DOHH2 (cell line): ENCODE measurements around the gene KCTD5.

Experiments
- H3F3A ChIP-seq: fragments of 200-600 bp; sonication (generic), shearing (Covaris generic); 2 replicates; pipeline ENCODE4 v1.6.0; 2016; ENCODE audit warnings: antibody characterized with exemption, mild to moderate bottlenecking; ENCODE audit not compliant: control insufficient read depth, insufficient read depth
- H3K27ac ChIP-seq: fragments of 200-600 bp; sonication (generic); 2 replicates; pipeline ENCODE4 v1.5.1; 2014; ENCODE audit warnings: low read depth, mild to moderate bottlenecking, low read length, moderate library complexity
- H3K27me3 ChIP-seq: fragments of 200-600 bp; sonication (generic); 2 replicates; pipeline ENCODE4 v1.6.1; 2014; ENCODE audit warnings: mild to moderate bottlenecking, low read length, mixed read lengths; ENCODE audit not compliant: control insufficient read depth
- H3K36me3 ChIP-seq: fragments of 200-600 bp; sonication (generic); 2 replicates; pipeline ENCODE4 v1.6.1; 2014; ENCODE audit warnings: mild to moderate bottlenecking, low read length, moderate library complexity, mixed read lengths; ENCODE audit not compliant: control insufficient read depth
- H3K4me1 ChIP-seq: fragments of 200-600 bp; sonication (generic); 2 replicates; pipeline ENCODE4 v1.6.1; 2014; ENCODE audit warnings: mild to moderate bottlenecking, low read length, mixed read lengths; ENCODE audit not compliant: control insufficient read depth
- H3K4me2 ChIP-seq: fragments of 200-600 bp; sonication (generic); 2 replicates; pipeline ENCODE4 v1.6.0; 2014; ENCODE audit warnings: mild to moderate bottlenecking, low read length, moderate library complexity
- H3K4me3 ChIP-seq: fragments of 200-600 bp; sonication (generic); 2 replicates; pipeline ENCODE4 v1.5.1; 2014; ENCODE audit warnings: mild to moderate bottlenecking, low read length, mixed read lengths
- H3K79me2 ChIP-seq: fragments of 200-600 bp; sonication (generic); 2 replicates; pipeline ENCODE4 v1.6.1; 2014; ENCODE audit warnings: mild to moderate bottlenecking, low read length, mixed read lengths; ENCODE audit not compliant: control insufficient read depth
- H3K9me2 ChIP-seq: fragments of 200-600 bp; sonication (generic); replicated peaks from 2 replicates; pipeline ENCODE4 v1.6.1; 2014; ENCODE audit warnings: mild to moderate bottlenecking, low read length, mixed read lengths; ENCODE audit not compliant: control insufficient read depth
- H3K9me3 ChIP-seq: fragments of 200-600 bp; sonication (generic); 2 replicates; pipeline ENCODE4 v1.6.1; 2014; ENCODE audit warnings: antibody characterized with exemption, low read length, mixed read lengths; ENCODE audit not compliant: control insufficient read depth, insufficient read depth
- H4K20me1 ChIP-seq: fragments of 200-600 bp; sonication (generic); 2 replicates; pipeline ENCODE4 v1.6.0; 2014; ENCODE audit warnings: low read depth, mild to moderate bottlenecking, antibody characterized with exemption, low read length, moderate library complexity; ENCODE audit not compliant: control insufficient read depth, insufficient read depth
- EZH2phosphoT487 ChIP-seq: fragments of 200-600 bp; sonication (generic); IDR thresholded peaks from 2 replicates; pipeline ENCODE4 v1.6.1; 2017; ENCODE audit warnings: borderline replicate concordance, mild to moderate bottlenecking, antibody characterized with exemption, low read length, moderate library complexity, mixed read lengths
- TF ChIP-seq, protein P1 (sequence below): fragments of 200-600 bp; sonication (generic); IDR thresholded peaks from one replicate; pipeline ENCODE4 v1.5.1; 2014; ENCODE audit warnings: antibody characterized with exemption, mild to moderate bottlenecking, low read depth, low read length; ENCODE audit not compliant: poor library complexity, severe bottlenecking

The KCTD5 gene

DNA sequence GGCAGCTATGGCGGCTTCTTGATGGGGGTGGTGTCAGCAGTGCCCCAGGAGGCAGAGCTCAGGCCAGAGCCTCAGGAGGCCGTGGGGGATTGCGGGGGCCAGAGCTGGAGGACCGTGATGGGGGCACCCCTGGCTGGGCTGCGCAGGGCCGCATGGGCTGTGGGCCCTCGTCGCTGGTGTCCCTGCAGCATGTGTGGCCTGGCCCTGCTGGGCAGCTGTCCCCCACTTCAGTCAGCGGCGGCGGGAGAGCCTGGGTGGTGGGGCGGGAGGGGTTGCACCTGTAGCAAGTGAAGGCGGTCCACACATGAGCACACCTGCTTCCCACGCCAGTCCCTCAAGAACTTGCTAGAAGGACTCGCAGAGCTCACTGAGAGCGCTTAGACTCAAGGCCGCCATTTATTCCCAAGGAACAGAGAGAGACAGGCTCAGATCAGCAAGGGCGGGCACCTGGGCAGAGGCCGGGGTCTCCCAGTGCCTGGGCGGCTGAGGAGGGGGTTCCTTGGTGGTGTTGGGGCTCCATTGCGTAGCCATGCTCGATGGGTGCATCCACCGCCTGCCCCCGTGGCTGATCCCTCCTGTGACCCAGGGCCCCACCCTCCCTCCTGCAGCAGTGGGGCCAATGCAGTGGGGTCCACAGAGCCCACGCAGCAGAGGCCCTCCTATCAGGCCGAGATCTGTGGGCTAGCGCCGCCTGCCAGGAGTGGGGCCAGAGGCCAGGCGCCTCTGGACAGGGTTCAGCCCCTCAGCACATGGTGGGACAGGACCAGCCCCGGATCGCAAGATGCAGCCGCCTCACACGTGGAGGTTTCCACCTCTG, 22.1 kb downstream of the KCTD5 start:
- Histone ChIP-seq H3K27ac (no peak overlapping the region), H3K4me3 (no peak overlapping the region), H3K9me3 (no peaks in the 10 kb centered on the region), H3K27me3 (no peaks in the 10 kb centered on the region), H3K4me1 (no peaks in the 10 kb centered on the region), H3K79me2 (no peaks in the 10 kb centered on the region), H4K20me1 (no peaks in the 10 kb centered on the region), H3K9me2 (no peaks in the 10 kb centered on the region), H3K36me3 (peaks cover 15% of the 10 kb centered on the region; the same call in 1 of the 2 replicates), H3K4me2 (no peak overlapping the region), H3F3A (no peaks in the 10 kb centered on the region)
- TF ChIP-seq, protein P1, sequence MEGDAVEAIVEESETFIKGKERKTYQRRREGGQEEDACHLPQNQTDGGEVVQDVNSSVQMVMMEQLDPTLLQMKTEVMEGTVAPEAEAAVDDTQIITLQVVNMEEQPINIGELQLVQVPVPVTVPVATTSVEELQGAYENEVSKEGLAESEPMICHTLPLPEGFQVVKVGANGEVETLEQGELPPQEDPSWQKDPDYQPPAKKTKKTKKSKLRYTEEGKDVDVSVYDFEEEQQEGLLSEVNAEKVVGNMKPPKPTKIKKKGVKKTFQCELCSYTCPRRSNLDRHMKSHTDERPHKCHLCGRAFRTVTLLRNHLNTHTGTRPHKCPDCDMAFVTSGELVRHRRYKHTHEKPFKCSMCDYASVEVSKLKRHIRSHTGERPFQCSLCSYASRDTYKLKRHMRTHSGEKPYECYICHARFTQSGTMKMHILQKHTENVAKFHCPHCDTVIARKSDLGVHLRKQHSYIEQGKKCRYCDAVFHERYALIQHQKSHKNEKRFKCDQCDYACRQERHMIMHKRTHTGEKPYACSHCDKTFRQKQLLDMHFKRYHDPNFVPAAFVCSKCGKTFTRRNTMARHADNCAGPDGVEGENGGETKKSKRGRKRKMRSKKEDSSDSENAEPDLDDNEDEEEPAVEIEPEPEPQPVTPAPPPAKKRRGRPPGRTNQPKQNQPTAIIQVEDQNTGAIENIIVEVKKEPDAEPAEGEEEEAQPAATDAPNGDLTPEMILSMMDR = no peak
- TF ChIP-seq EZH2phosphoT487 = no peak

- H3K9me2 ChIP-seq = no peaks in the 10 kb centered on the region
- H3K36me3 ChIP-seq = peaks cover 11% of the 10 kb centered on the region; the same call in 1 of the 2 replicates
- no peak overlapping the region for H3K27ac ChIP-seq
- H3K9me3 ChIP-seq = no peaks in the 10 kb centered on the region
- H3K27me3 ChIP-seq = no peaks in the 10 kb centered on the region
- no peaks in the 10 kb centered on the region for H3K4me1 ChIP-seq
- TF ChIP-seq, protein P1 = no peak
- TF ChIP-seq EZH2phosphoT487 = no peak
- H4K20me1 ChIP-seq = no peaks in the 10 kb centered on the region
- no peak overlapping the region for H3K4me2 ChIP-seq
- H3K4me3 ChIP-seq = no peak overlapping the region
- H3K79me2 ChIP-seq = no peaks in the 10 kb centered on the region
- H3F3A ChIP-seq = no peaks in the 10 kb centered on the region
Observed at GRCh38 chr16:2704983-2705275, 22.6 kb downstream of the KCTD5 start.

- H3K4me2 ChIP-seq = no peak overlapping the region
Observed at GRCh38 chr16:2705351-2705750, 23.0 kb downstream of the KCTD5 start.

More at GRCh38 chr16:2705351-2705750, 23.0 kb downstream of the KCTD5 start:
- Histone ChIP-seq H3K9me2 (no peaks in the 10 kb centered on the region), H3K4me1 (no peaks in the 10 kb centered on the region), H3K9me3 (no peaks in the 10 kb centered on the region), H4K20me1 (no peaks in the 10 kb centered on the region), H3K27me3 (no peaks in the 10 kb centered on the region), H3K36me3 (peaks cover 10% of the 10 kb centered on the region; the same call in 1 of the 2 replicates), H3K27ac (no peak overlapping the region), H3K79me2 (no peaks in the 10 kb centered on the region), H3K4me3 (no peak overlapping the region), H3F3A (no peaks in the 10 kb centered on the region)
- TF ChIP-seq EZH2phosphoT487 = no peak
- TF ChIP-seq, protein P1 = no peak
